Kidney epithelial cell (primary cell): ENCODE measurements around the gene TBRG4. TPM values are rescaled to one million over a fixed set of nuclear protein-coding genes. Genes with fewer than 3 reads are reported as not detected.

Experiments used
- DNase-seq: peaks from one replicate; pipeline ENCODE4 v3.0.0-alpha.2; 2010; ENCODE audit warnings: low read depth
- H3K27me3 ChIP-seq: 2 replicates; pipeline ENCODE4 v1.6.0; 2011; ENCODE audit warnings: low read length; ENCODE audit not compliant: control insufficient read depth, insufficient read depth
- H3K36me3 ChIP-seq: 2 replicates; pipeline ENCODE4 v1.5.1; 2011; ENCODE audit warnings: low read length; ENCODE audit not compliant: control insufficient read depth, insufficient read depth
- H3K4me3 ChIP-seq: 2 replicates; pipeline ENCODE4 v1.5.1; 2011; ENCODE audit warnings: low read depth, mild to moderate bottlenecking, control low read depth, low read length
- CTCF ChIP-seq: IDR thresholded peaks from 2 replicates; pipeline ENCODE4 v1.5.1; 2011; ENCODE audit warnings: mild to moderate bottlenecking, moderate library complexity, low read length, control low read depth, inconsistent platforms; ENCODE audit not compliant: insufficient read depth, poor library complexity, severe bottlenecking
- total RNA-seq: library from RNA; depleted of rRNA; stranded (reverse); fragments of >200 nt; gene quantifications from 2 replicates; pipeline ENCODE4 v1.2.3, GENCODE V29; 2015

Gene TBRG4
- total RNA-seq, 1 donor from 2014 or later: 71.7 TPM

- peaks cover 20% of the 10 kb centered on the region for H3K27me3 ChIP-seq
- DNase-seq: no peak
- TF ChIP-seq CTCF: no peak
- no peak overlapping the region for H3K4me3 ChIP-seq
- no peaks in the 10 kb centered on the region for H3K36me3 ChIP-seq
Measured at GRCh38 chr7:45147858-45148652, 36.6 kb upstream of the TBRG4 start.

- Histone ChIP-seq H3K4me3 (no peak overlapping the region), H3K36me3 (no peaks in the 10 kb centered on the region), H3K27me3 (peaks cover 20% of the 10 kb centered on the region)
- DNase-seq: no peak
- no peak for TF ChIP-seq CTCF
Measured at GRCh38 chr7:45146531-45147379, 35.3 kb upstream of the TBRG4 start.

- Histone ChIP-seq H3K27me3 (peaks cover 19% of the 10 kb centered on the region), H3K36me3 (no peaks in the 10 kb centered on the region), H3K4me3 (no peak overlapping the region)
- DNase-seq: no peak
- TF ChIP-seq CTCF: no peak
Measured at GRCh38 chr7:45145881-45146280, 34.4 kb upstream of the TBRG4 start.

- H3K4me3 ChIP-seq: no peak overlapping the region
- peaks cover 15% of the 10 kb centered on the region for H3K27me3 ChIP-seq
- DNase-seq: no peak
- TF ChIP-seq CTCF: no peak
- H3K36me3 ChIP-seq: no peaks in the 10 kb centered on the region
Measured at GRCh38 chr7:45143616-45144015, 32.1 kb upstream of the TBRG4 start.

- DNase-seq: no peak
- TF ChIP-seq CTCF: no peak
- Histone ChIP-seq H3K36me3 (no peaks in the 10 kb centered on the region), H3K4me3 (no peak overlapping the region), H3K27me3 (peaks cover 5% of the 10 kb centered on the region)
Measured at GRCh38 chr7:45140827-45141226, 29.3 kb upstream of the TBRG4 start.
